ENCODE data around the gene HIGD1B.

DNA sequence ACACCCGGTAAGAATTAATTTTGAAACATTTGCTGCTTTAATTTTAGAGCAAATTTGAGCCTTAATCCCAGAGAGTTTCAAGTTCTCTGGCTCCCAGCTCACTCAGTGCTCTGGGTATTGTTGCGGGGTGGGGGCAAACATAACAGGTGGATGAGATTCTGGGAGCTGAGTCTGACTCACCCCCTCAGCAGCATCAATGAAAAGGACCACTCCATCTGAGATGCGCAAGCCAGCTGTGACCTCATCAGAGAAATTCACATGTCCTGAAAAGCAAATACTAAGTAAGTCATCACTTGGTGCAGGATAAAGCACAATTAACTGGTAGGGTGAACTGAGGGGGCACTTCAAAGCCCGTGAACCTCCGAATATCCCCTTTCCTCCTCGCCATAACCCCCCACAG, 31.7 kb downstream of the HIGD1B start:
- TF ChIP-seq CTCF (IDR thresholded peaks at IDR 0.05; ENCODE audit: extremely low read depth in 1 of 2, insufficient read depth in 1 of 2, low read depth in 1 of 2, low read length in 2 of 2) (no peak), POLR2A (IDR thresholded peaks at IDR 0.05; ENCODE audit: low read depth, low read length) (no peak), EZH2 (IDR thresholded peaks at IDR 0.05; ENCODE audit: borderline replicate concordance, low read depth, low read length, severe bottlenecking) (no peak), POLR2AphosphoS5 (IDR thresholded peaks at IDR 0.05; ENCODE audit: insufficient read depth, low read depth, low read length) (no peak), GATA2 (IDR thresholded peaks at IDR 0.05; ENCODE audit: insufficient read depth, insufficient read length, low read depth, low read length) (no peak), FOS (IDR thresholded peaks at IDR 0.05; ENCODE audit: borderline replicate concordance, insufficient read depth, low read length) (no peak), JUN (IDR thresholded peaks at IDR 0.05; ENCODE audit: borderline replicate concordance, insufficient read depth, insufficient read length, low read depth) (no peak)
- TF ChIP-seq, protein P1, sequence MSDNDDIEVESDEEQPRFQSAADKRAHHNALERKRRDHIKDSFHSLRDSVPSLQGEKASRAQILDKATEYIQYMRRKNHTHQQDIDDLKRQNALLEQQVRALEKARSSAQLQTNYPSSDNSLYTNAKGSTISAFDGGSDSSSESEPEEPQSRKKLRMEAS (IDR thresholded peaks at IDR 0.05; ENCODE audit: insufficient read depth, insufficient read length): no peak
